ENCODE data around the gene RFX2.

DNA sequence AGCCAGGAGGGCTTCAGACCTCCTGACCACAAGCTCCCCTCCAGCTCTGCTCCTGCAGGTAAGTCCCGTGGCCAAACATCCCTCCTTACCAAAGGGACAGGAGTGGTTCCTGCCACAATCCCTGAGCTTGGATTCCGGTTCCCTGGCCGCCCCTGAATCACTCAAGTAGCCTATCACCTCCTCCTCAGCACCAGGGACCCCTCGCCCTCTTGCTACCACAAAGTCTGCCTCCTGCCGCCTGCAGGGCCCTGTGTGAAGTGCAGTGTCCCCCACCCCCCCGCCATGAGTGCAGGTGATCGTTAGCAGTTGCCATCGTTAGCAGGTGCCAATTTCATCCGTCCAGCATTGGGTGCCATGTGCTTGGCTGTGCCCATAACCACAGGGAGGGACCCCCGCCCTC is 91.5 kb downstream of the RFX2 start:
- TF ChIP-seq, protein P1, sequence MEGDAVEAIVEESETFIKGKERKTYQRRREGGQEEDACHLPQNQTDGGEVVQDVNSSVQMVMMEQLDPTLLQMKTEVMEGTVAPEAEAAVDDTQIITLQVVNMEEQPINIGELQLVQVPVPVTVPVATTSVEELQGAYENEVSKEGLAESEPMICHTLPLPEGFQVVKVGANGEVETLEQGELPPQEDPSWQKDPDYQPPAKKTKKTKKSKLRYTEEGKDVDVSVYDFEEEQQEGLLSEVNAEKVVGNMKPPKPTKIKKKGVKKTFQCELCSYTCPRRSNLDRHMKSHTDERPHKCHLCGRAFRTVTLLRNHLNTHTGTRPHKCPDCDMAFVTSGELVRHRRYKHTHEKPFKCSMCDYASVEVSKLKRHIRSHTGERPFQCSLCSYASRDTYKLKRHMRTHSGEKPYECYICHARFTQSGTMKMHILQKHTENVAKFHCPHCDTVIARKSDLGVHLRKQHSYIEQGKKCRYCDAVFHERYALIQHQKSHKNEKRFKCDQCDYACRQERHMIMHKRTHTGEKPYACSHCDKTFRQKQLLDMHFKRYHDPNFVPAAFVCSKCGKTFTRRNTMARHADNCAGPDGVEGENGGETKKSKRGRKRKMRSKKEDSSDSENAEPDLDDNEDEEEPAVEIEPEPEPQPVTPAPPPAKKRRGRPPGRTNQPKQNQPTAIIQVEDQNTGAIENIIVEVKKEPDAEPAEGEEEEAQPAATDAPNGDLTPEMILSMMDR (IDR thresholded peaks at IDR 0.05), result no peak
- TF ChIP-seq ZFX (IDR thresholded peaks at IDR 0.05; ENCODE audit: borderline replicate concordance), result no peak

All from 22Rv1 (cell line).